GM19239 (cell line): ENCODE measurements around the gene INTS15.
"Not testable (repeated sequence)": the region's sequence is repeated elsewhere in the genome, so short reads cannot be mapped to it uniquely, and the experiment has no call there.

Experiments used
- DNase-seq: peaks from one replicate; pipeline ENCODE4 v3.0.0; 2011; ENCODE audit warnings: low spot score; ENCODE audit not compliant: insufficient read length
- FAIRE-seq: peaks from 2 replicates; lab custom pipeline; 2011; peaks lifted over from hg19 to GRCh38; lab: Jason Lieb, UNC

The INTS15 gene

DNA sequence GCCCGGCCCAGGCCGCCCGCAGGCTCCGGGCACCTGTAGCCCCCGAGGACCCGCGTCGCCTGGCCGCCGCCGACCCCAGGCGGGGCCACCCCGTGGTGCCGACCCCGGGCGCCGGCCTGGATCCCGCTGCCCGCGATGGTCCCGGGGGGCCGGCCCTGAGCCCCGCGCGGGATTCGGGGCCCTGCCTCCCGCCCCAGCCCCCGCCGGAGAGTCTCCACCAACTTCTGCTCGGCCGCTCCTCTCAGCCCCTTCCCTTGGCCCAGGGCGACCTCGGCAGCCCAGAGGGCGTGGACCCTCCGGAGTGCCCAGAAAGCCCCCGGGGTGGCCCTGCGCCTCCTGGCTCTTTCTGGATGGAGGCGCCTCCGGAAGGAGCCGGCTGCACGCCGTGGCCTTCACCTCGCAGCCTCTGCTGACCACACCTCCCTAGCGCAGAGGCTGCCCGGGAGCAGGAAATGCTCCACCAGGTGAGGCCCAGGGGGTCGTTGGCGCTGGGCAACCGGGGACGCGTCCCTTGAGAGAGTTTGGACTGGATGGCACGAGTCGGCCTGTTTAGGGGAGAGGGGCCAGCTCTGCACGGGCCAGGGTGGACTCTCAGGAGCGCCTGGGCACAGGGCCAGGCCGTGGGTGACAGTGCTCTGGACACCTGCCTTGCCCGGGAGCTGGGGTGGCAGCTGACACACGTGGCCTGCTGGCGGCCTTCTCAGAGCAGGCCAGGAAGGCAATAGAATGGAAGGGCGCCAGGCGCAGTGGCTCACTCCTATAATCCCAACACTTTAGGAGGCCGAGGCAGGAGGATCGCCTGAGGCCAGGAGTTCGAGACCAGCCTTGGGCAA is 26.1 kb downstream of the INTS15 start:
- DNase-seq: no peak
- FAIRE-seq: no peak

DNA sequence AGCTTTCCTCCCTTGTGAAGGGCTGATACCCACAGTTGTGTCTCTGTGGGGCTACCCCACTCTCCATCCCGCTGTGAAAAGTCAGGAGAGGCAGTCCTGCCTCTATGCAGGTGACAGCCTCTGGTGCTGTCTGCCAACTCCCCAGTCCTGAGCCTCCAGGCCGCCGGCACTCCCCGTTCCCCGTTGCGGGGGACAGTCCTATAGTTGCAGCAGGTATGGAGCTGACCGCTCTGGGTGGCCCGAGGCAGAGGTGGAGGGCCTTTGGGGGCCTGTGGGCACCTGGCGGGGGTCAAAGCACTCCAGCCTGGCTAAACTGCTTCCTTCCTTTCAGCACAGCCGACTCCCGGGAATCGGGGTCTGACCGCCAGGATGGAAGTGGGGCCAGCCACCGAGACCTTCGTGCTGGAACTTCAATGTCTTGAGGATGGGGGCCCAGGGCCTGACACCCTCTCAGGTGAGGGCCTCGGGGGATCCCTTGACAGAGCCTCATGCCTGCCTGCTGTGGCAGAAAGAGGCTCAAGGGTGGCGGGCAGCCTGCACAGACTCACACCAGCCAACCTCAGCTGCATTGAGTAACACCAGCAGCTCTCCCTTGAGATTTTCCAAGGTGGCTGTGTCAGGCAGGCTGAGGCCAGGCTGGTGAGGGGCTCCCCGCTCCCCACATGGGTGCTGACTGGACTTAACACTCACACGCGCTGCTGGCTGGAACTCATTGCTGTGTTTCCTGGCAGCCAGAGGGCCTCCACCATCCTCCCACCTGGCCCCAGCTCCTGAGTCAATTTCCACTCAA is 27.2 kb downstream of the INTS15 start:
- FAIRE-seq: no peak
- no peak for DNase-seq

DNA sequence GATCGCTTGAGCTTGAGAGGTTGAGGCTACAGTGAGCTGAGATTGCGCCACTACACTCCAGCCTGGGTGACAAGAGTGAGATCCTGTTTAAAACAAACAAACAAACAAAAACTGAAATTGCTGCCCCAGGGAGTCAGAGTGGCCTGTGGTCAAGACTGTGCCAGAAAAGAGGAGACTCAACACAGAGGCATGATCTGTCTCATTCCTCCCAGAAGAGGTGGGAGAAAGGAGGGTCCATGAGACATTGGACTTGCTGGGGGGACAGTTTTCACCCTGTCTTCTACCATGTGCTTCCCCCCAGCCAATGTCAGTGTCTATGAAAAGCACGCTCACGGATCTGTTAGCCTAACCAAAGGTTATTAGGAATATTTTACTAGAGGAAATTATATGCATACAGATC is 28.8 kb downstream of the INTS15 start:
- FAIRE-seq: no peak
- no peak for DNase-seq

DNA sequence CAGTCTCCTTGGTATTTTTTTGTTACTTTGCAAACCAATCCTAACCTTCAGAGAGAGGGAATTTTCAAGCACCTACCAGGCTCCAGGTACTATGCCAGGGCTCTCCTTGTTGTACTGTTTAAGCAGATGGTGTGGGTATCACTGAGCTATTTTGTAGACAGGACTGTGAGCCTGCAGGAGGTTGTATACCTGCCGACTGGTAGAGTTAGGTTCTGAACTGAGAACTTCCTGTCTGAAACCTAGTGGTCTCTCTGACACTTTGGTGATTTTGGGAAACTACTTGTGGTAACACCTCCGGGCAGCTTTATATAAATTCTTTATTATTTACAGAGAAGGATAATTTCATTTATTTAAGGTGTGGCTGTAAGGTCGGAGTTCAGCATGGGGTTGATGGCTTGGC is 30.1 kb downstream of the INTS15 start:
- FAIRE-seq (no peak), DNase-seq (no peak)

DNA sequence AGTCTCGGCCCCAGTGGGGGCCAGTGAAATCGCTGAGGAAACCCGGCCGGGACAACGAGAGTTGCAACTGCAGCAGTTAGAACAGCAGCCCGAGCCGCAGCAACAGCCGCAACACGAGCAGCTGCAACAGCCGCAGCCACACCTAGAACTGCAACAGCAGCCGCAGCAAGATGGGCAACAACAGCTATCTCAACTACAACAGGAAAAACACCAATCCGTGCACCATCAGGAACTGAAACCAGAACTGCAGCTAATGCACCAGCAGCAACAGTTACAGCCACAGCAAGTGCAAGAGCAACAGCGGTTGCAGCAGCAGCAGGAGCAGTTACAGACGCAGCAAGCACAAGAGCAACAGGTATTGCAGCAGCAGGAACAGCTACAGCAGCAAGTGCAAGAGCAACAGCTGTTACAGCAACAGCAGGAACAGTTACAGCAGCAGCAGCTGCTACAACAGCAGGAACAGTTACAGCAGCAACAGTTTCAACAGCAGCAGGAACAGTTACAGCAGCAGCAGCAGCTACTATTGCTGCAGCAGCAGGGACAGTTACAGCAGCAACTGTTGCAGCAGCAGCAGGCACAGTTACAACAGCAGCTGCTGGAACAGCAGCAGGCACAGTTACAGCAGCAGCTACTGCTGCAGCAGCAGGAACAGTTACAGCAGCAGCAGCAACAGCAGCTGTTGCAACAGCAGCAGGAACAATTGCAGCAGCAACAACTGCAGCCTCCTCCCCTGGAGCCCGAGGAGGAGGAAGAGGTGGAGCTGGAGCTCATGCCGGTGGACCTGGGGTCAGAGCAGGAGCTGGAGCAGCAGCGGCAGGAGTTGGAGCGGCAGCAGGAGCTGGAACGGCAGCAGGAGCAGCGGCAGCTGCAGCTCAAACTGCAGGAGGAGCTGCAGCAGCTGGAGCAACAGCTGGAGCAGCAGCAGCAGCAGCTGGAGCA is 31.6 kb downstream of the INTS15 start:
- no peak for DNase-seq

DNA sequence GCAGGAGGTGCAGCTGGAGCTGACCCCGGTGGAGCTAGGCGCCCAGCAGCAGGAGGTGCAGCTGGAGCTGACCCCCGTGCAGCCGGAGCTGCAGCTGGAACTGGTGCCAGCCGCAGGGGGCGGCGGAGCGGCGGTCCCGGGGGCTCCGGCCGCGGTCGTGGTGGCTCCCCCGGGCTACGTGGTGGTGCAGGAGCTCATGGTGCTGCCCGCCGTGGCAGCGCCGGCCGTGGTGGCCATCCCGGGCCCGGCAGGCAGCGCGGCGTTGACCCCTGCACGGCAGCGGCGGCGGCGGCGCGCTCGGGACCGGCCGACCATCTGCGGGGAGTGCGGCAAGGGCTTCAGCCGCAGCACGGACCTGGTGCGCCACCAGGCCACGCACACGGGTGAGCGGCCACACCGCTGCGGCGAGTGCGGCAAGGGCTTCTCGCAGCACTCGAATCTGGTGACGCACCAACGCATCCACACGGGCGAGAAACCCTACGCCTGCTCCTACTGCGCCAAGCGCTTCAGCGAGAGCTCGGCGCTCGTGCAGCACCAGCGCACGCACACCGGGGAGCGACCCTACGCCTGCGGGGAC is 32.4 kb downstream of the INTS15 start:
- DNase-seq (no peak), FAIRE-seq (no peak)

More for the DNA sequence above, 31.6 kb downstream of the INTS15 start:
- FAIRE-seq: no peak

DNA sequence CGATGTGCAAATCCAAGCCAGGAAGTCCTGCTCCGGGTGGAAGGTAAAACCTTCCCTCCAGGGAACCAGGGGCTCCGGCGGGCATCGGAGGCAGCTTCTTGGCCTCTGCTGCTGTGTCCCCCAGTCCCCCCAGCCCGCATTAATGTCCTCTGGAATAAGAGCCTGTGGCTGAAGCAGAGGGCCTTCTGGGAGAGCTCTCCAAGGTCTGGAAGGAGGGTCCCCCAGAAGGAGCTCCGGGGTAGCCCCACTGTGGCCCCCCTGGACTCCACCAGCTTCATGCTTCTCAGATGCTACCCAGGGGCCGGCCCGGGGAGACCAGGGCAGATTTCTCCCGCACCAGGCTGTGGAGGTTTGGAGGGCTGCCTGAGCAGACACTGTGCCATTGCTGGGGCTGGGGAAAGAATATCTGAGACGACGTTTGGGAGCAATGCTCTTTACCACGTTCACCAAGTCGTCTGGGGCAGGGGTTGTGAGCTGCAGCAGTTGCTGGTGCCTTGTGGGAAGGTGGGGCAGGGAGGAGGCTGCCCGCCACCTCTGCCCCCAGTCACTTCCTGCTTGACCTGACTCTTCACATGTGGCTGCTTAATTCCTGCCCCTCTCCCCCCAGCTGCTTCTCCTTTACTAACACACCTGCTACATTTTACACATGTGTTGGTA is 33.9 kb downstream of the INTS15 start:
- DNase-seq (peak; percentile 69), FAIRE-seq (peak; percentile 66)

DNA sequence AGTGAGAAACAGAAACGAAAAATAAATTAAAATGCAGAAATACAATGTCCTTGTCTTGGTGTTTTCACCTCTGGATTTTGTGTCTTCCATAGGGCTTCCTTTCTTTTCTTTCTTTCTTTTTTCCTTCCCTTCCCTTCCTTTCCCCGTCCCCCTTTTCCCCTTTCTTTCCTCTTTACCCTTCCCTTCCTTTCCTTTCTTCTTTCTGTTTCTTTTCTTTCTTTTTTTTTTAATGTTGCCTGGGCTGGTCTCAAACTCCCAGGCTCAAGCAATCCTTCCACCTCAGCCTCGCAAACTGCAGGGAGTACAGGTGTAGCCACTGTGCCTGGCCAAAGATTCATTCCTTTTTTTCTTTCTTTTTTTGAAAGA is 34.4 kb downstream of the INTS15 start:
- FAIRE-seq (no peak), DNase-seq (no peak)

DNA sequence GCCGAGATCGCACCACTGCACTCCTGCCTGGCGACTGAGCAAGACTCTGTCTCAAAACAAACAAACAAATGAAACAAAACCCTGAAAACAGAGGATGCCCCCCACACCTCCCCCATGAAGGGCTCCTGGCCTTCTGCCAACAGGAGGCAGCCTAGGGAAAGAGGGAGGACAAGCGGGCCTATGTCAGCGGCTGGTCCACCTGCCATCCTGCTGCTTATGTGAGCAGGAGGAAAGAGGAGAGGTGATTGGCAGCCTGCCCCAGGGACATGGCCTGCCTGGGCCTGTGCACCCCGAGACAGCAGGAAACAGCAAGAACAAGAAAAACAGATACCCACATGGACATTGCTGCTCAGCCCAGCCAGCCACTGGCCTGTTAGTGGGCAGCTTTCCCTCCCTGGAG is 38.2 kb downstream of the INTS15 start:
- FAIRE-seq (no peak), DNase-seq (no peak)

DNA sequence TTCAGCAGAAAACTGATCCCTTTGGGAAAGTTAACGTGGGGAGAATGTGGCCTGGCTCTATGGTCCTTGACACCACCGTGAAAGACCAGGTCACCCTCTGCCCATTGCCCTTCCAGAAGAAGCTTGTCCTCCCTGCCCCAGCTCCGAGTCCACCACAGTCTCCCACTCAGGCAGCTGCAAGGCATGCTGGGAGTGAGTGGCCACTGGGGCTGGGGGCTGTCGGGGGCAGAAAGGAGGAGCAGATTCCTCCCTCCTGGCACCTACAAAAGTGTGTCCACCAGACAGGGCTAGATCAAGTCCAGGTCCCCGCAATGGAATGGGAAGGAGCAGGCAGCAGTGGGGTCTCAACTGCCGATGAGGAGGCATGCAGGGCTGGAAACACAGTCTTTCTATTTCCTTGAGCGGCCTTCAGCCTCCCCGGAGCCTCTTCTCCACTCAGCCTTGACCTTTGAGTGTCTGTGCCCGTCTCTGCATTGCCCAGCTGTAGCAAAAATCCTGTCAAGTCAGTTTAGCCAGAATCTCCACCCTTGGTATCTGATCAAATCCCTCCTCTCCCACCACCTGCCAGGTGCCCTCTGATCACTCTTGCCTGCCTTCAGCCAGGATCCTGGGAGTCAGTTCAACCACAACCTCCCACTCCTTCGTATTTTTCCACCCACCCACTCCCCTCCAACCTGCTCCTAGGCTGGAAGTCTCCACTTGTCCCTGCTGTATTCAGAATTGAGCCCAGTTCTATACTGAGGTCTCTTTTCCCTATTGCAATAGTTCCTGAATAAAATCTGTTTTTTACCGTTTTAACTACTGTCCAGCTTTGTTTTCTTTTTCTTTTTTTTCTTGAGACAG is 40.4 kb downstream of the INTS15 start:
- FAIRE-seq (no peak), DNase-seq (no peak)

DNA sequence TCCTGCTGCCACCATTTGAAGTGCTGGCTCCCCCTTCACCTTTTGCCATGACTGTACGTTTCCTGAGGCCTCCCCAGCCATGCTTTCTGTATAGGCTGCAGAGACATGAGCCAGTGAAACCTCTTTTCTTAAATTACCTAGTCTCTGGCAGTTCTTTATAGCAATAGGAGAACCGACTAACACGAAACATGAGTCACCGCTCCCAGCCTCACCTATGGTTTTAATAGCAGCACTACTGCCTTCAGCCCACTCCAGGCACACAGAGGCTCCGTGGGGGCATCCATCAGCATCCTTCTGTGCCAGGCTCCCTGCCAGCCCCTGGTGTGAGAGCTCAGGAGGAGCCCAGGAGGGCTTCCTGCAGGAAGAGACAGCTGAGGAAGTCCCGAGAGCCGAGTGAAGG is 41.8 kb downstream of the INTS15 start:
- FAIRE-seq: no peak
- DNase-seq: no peak

DNA sequence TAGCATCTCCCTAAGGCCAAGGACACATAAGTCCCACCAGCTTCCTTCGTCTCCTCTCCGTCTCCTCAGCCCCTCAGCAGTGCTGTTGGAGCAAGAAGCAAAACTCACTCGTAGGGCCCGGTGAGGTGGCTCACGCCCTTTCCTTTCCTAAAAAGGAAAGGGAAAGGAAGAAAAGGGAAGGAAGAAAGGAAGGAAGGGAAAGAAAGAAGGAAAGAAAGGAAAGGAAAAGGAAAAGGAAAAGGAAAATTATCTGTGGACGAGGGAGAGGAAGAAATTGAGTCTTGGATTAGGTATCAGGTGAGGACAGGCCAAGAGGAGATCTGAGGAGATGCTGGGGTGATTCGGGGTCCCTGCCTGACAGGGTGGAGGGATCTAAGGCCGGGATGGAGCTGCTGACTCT is 44.2 kb downstream of the INTS15 start:
- DNase-seq (no peak), FAIRE-seq (no peak)

DNA sequence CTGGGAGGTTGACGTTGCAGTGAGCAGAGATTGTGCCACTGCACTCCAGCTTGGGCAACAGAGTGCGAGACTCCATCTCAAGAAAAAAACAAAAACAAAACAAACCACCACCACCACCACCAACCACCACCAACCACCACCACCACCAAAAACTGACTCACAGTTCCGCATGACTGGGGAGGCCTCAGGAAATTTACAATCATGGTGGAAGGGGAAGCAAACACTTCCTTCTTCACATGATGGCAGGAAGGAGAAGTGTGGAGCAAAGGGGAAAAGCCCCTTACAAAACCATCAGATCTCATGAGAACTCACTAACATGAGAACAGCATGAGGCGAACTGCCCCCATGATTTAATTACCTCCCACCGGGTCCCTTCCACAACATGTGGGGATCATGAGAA is 45.1 kb downstream of the INTS15 start:
- not testable (repeated sequence) for DNase-seq, FAIRE-seq

DNA sequence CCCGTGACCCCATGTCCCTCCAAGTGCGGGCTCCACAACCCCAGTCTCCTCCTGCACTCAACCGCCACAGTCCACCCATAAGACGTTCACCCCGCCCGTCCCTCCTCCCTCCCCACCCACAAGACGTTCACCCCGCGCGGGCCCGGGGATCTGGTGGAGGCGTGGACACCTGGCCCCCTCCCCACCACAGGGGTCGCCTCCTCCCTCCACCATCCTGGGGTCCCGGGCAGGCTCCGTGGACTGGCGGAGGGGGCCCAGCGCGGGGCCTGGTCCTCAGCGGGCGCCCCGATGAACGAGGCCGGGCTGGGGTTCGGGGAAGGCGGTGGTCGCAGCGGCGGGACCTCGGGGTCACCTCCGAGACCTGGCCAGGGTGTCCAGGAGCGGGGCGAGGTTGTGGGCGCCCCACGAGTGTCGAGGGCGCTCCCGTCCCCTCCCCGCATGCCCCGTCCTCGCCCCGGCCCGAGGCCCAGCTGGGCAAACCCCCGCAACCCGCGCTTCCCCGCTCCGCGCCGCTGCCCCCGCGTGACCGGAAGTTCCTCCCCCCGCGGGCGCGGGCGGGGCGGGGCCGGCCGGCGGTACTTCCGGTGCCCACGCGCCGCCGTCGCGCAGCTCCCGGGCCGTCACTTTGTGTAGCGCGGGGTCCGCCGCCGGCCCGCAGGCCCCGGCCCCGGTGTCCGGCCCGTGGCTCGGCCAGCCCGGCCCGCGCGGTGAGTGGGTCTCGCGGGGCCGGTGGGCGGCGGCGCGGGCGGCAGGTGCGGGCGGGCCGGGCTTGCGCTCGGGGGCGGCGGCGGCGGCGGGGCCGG is 47.1 kb downstream of the INTS15 start, which contains the start of gene ZNF316:
Gene ZNF316, plus strand, starts transcription at position 578 of the 803 bp plus-strand sequence. CDS start 5,092 bp downstream, outside the sequence.
- peak; percentile 23 for FAIRE-seq
- DNase-seq: peak; percentile 96

DNA sequence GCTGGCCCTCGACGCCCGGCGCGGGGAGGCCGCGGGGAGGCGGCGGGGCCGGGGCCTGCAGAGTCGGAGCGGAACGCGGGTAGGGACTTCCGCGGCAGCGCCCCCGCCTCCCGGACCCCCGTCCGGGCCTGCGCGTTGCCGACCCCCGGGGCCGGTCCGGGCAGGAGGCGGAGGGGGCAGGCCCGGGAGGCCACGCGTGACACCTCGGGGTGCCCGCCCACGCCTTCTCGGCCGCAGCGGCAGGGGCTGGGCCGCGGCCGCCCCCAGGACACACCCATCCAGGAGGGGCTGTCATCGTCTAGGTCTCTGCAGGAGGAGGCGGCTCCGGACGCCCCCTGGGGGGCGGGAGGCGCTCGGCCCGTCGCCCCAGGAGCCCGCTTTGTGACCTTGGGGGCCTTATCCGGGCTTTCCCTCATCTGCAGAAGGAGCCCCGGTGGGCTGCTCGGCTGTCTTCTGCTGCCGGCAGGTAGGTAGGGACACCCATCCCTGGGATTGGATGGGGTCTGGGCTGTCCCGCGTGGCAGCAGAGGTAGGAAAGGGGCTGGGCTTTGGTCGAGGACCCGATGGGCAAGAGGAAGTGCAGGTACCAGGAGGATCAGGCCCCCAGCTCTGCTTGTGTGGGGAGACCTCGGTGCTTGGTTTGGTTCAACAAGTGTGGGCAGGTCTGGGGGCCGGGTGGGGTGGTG is 47.9 kb downstream of the INTS15 start:
- FAIRE-seq (no peak), DNase-seq (peak; percentile 99)

DNA sequence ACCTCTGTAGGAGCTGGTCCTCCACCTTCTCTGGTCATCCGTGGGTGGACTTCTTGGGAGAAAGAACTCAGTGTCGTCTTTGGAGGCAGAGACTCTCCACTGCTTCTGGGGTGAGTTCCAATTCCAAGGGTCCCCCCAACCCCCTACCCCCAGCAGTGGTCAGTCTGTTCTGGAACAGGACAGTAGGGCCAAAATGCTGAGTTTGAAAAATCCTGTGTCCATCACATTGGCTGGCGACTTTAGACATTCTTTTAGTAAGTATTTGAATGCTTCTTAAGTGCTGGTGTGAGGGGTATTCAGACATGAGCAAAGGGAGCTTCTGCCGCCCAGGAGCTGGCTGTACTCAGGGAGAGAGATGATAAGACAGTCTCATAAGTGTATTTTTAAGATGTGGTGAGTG is 49.2 kb downstream of the INTS15 start:
- DNase-seq (no peak), FAIRE-seq (no peak)

DNA sequence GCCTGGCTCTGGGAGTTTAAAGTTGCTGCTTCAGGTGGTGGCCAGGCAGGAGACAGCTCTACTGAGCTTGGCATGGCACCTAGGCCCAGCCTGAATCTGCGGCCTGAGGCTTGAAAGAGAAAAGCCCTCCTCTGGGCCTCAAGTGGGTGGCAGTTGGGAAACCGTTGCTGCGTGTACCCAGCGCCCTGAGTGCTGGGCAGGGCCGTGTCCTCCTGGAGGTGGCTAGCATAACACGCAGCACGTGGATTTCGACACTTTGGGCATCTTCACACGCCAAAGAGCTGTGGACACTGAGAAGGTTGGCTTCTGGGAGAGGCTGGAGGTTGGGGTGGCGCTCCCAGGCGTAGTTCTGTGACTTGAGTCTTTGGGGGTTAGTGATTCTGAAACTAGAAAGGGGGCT is 49.8 kb downstream of the INTS15 start:
- FAIRE-seq: no peak

More for the DNA sequence above, 49.8 kb downstream of the INTS15 start:
- DNase-seq: no peak
